Stimulated activated naive CD8-positive, alpha-beta T cell treated with anti-CD3 and anti-CD28 coated beads, Interleukin-15, Interleukin-2, amounts not matched to agents 100 ng/mL and 50 ng/mL, for 24 hours (primary cell): Measurements from ENCODE around the gene GRID2.

Experiments used
- H3K27ac Mint-ChIP-seq: one replicate; pipeline ENCODE4 v1.8.0; 2021; ENCODE audit warnings: mild to moderate bottlenecking, mixed read lengths
- H3K27me3 Mint-ChIP-seq: one replicate; pipeline ENCODE4 v1.8.0; 2021; ENCODE audit warnings: mixed read lengths
- H3K36me3 Mint-ChIP-seq: one replicate; pipeline ENCODE4 v1.8.0; 2021; ENCODE audit warnings: low read depth, mixed read lengths
- H3K4me1 Mint-ChIP-seq: one replicate; pipeline ENCODE4 v1.8.0; 2021; ENCODE audit warnings: low read depth, mixed read lengths
- H3K4me3 Mint-ChIP-seq: one replicate; pipeline ENCODE4 v1.8.0; 2021; ENCODE audit warnings: mild to moderate bottlenecking, mixed read lengths
- H3K9me3 Mint-ChIP-seq: one replicate; pipeline ENCODE4 v1.8.0; 2021; ENCODE audit warnings: mixed read lengths

The GRID2 gene

DNA sequence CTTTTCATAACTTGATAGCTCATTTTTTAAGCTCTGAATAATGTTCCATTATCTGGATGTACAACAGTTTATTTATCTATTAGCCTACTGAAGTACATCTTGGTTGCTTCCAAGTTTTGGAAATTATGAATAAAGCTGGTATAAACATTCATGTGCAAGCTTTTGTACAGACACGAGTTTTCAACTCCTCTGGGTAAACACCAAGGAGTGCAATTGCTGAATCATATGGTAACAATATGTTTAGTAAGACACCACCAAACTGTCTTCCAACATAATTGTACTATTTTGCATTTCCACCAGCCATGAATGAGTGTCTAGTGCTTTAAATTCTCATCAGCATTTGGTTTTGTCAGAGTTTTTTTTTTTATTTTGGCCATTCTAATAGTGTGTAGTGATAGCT, 1258.1 kb downstream of the GRID2 start:
- Mint-ChIP-seq H3K27me3 (no peaks in the 10 kb centered on the region), H3K4me3 (no peak overlapping the region), H3K27ac (no peak overlapping the region), H3K4me1 (no peaks in the 10 kb centered on the region), H3K36me3 (no peaks in the 10 kb centered on the region), H3K9me3 (peaks cover 12% of the 10 kb centered on the region)

DNA sequence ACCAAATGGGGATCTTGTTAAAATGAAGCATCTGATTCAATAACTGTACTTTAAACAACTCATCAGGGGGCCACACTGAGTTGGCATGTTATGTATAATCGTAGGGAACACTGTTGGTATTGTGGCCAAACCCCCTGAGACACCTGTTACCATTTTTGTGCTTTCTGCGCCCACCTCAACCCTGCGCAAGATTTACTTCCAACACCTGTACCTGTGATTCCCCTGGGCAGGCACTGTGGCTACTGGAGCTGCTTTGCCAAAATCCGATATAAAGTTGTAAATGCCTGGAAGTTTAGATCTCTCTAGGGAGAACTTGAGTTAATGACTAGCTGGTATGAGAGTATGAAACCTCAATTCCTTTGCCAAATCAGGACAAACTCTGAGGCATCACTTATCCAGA, 1265.0 kb downstream of the GRID2 start:
- H3K27me3 Mint-ChIP-seq, result no peaks in the 10 kb centered on the region
- H3K4me3 Mint-ChIP-seq, result no peak overlapping the region
- no peaks in the 10 kb centered on the region for H3K9me3 Mint-ChIP-seq
- H3K27ac Mint-ChIP-seq, result no peak overlapping the region
- no peaks in the 10 kb centered on the region for H3K4me1 Mint-ChIP-seq
- H3K36me3 Mint-ChIP-seq, result no peaks in the 10 kb centered on the region

DNA sequence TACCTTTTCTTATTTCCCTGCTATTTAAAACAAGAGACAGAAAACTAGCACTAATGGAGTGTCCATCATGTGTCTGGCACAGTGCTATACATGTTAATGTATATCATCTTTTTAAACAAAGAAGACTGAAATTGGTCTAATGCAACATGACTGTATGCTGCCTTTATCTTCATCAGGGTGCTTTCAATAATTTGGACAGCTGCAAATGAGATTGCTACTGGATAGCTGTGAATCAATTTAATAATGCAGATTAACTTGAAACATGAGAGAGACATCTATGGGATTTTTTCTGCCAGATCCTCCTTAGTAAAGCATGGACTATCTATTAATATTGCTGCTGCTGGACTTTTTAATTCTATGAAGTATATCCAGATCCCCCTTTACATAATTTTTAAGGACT, 1269.5 kb downstream of the GRID2 start:
- H3K27me3 Mint-ChIP-seq, result no peaks in the 10 kb centered on the region
- H3K9me3 Mint-ChIP-seq, result no peaks in the 10 kb centered on the region
- no peaks in the 10 kb centered on the region for H3K36me3 Mint-ChIP-seq
- H3K4me3 Mint-ChIP-seq, result no peak overlapping the region
- H3K27ac Mint-ChIP-seq, result no peak overlapping the region
- no peaks in the 10 kb centered on the region for H3K4me1 Mint-ChIP-seq

DNA sequence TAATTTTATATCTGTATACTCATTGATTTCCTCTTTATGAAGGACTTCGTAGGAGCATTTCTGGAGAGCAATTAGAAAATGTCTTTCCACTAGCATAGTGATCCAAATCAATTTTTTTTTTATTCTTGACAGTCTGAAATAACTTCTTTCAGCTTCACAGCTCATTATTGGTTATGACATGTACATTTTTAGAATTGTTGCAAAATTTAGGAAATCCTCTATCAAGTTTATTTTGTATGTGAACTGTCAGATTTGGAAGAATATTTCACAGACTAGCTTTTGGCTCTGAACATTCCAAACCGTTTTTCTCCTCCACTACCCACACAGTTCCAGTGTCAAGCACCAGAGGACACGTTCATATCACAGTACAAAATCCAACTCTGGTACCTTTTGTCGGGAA, 1275.2 kb downstream of the GRID2 start:
- Mint-ChIP-seq H3K4me1 (no peaks in the 10 kb centered on the region), H3K27me3 (no peaks in the 10 kb centered on the region), H3K27ac (no peak overlapping the region), H3K36me3 (no peaks in the 10 kb centered on the region), H3K4me3 (no peak overlapping the region), H3K9me3 (peaks cover 8% of the 10 kb centered on the region)

DNA sequence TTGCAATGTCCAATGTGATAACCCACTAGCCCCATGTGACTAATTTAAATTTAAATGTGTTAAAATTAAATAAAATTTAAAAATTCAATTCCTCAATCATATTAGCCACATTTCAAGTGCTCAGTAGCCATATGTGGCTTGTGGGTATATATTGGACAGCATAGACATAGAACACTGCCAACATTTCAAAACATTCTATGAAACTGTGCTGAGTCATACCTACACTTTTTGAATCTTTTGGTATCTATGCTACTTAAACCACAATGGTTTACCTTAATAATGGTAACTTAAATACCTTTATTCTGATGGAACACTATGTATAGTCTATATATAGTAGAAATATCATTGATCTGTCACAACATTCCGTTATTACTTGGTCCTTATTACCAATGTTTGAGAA, 1301.4 kb downstream of the GRID2 start:
- Mint-ChIP-seq H3K36me3 (no peaks in the 10 kb centered on the region), H3K4me1 (no peaks in the 10 kb centered on the region), H3K4me3 (no peak overlapping the region), H3K27ac (no peak overlapping the region), H3K27me3 (no peaks in the 10 kb centered on the region), H3K9me3 (peaks cover 22% of the 10 kb centered on the region)

DNA sequence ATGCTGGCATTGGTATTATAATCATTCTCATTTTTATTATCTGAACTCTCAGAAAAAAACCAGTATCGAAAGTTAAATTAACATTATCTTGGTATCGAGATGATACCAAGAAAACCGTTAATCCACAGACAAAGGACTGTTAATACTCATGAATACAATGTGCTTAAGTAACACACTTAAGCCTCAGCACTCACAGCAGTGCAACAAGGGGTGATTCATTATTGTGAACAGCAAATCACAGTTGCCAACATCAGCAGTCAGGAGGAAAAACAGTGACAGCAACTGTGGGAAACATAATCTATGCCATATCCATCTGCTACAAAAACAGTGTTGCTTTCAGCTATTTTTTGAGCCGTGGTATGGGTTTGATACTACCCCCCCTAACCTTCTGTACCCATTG, 1313.8 kb downstream of the GRID2 start:
- Mint-ChIP-seq H3K36me3 (no peaks in the 10 kb centered on the region), H3K4me1 (no peaks in the 10 kb centered on the region), H3K27me3 (no peaks in the 10 kb centered on the region), H3K27ac (no peak overlapping the region), H3K9me3 (peaks cover 10% of the 10 kb centered on the region), H3K4me3 (no peak overlapping the region)

DNA sequence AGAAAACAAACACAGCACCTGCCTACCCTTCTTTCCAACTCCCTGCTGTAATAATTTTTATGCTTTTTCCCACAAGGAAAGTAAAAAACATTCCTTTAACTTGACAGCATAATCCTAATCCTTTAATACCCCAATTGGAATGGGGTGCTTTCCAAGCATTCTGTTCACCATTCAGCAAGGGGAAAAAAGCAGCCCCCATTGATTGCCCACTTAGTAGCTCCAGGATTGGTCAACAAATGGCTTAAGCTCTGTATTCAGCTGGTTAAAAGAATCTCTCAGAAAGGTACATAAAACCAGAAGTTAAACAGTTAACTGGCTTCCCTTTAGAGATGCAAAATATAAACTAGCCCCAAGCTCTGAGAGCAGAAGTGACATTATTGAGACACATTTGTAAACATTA, 1330.0 kb downstream of the GRID2 start:
- H3K4me1 Mint-ChIP-seq, result no peaks in the 10 kb centered on the region
- no peaks in the 10 kb centered on the region for H3K27me3 Mint-ChIP-seq
- H3K9me3 Mint-ChIP-seq, result peaks cover 3% of the 10 kb centered on the region
- no peak overlapping the region for H3K27ac Mint-ChIP-seq
- no peaks in the 10 kb centered on the region for H3K36me3 Mint-ChIP-seq
- H3K4me3 Mint-ChIP-seq, result no peak overlapping the region

DNA sequence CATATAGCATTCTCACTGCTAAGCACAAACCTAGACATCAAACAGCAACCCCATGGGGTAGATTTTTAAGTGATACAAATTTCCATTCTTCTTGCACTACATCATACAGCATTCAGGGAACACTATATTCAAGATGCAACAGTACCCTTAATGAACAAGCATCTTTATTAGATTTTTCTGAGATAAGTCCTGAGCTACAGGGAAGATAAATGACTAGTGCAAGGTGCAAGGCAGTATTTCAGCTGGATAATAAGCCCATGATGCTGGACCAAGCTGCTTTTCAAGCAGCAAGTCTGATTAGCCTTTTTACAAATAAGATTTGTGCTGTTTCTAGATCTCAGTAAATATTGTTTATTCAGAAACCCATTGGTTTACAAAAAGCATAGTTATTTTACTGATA, 1332.2 kb downstream of the GRID2 start:
- H3K36me3 Mint-ChIP-seq, result no peaks in the 10 kb centered on the region
- peaks cover 3% of the 10 kb centered on the region for H3K9me3 Mint-ChIP-seq
- H3K4me3 Mint-ChIP-seq, result no peak overlapping the region
- no peak overlapping the region for H3K27ac Mint-ChIP-seq
- no peaks in the 10 kb centered on the region for H3K4me1 Mint-ChIP-seq
- H3K27me3 Mint-ChIP-seq, result no peaks in the 10 kb centered on the region

DNA sequence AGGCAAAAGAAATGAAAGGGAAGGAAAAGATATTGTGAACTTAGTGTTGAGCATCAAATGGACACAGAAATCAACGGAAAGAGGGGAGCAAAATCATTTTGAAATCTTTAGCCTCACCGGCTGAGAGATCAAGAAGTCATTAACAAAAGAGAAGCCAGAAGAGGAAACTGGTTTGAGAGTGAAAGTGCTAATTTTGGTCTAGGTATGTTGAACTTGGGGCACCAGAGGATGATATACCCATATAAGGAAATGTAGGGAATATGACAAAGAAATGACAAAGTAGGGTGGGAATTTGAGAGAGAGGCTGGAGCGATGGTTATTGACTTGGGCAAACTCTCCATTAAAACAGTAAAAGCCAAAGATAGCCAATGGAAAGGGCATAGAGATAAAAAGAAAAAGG, 1341.4 kb downstream of the GRID2 start:
- H3K27me3 Mint-ChIP-seq, result no peaks in the 10 kb centered on the region

DNA sequence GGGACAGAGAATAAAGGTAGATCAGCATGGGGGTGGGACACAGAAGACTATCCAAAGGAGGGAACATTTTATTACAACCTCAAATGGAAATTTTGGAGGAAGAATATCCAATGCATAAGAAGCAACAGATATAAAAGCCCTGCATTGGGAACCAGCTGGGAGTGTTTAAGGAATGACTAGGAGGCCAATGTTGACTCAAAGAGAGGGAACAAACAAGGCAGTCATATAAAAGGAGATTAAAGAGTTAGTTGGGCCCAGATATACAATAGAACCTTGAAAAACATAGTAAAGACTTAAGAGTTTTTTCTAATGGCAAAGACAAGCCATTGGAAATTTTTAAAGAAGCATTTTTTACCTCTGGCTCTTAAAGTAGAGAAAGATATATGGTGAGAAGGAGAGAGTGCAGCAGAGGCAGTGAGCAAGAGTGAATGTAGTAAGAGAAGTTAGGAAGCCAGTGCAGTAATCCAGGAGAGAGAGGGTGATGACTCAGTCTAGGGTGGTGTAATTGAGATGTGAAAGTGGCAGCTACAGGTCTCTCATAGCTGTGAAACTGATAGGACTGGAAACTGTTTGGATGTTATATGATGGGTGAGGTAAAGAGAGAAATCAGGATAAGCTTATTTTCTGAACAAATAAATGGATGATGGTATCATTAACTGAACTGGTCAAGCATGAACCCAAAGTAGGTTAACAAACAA, 1342.6 kb downstream of the GRID2 start:
- Mint-ChIP-seq H3K27ac (no peak overlapping the region), H3K4me1 (no peaks in the 10 kb centered on the region), H3K36me3 (no peaks in the 10 kb centered on the region), H3K27me3 (no peaks in the 10 kb centered on the region), H3K9me3 (peaks cover 5% of the 10 kb centered on the region), H3K4me3 (no peak overlapping the region)

More for the DNA sequence above, 1341.4 kb downstream of the GRID2 start:
- peaks cover 5% of the 10 kb centered on the region for H3K9me3 Mint-ChIP-seq
- H3K36me3 Mint-ChIP-seq, result no peaks in the 10 kb centered on the region
- H3K27ac Mint-ChIP-seq, result no peak overlapping the region
- no peaks in the 10 kb centered on the region for H3K4me1 Mint-ChIP-seq
- H3K4me3 Mint-ChIP-seq, result no peak overlapping the region

DNA sequence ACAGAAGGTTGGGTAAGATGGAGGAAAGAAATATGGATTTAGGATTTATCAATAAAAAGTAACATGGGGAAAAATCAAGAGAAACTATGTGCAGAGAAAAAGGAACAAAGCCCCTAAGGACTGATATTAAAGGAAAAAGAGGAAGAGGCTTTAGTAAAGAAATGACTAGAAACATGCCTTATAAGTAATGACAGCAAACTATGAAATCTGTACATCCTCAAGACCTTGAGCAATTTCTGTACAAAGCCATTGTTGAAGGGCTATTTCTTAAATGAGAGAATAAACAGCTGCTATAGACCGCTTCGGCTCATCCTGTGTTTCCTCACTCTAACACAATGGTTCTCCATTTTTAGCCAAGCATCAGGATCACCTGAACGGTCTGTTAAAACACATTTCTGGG, 1344.5 kb downstream of the GRID2 start:
- H3K27me3 Mint-ChIP-seq, result no peaks in the 10 kb centered on the region
- H3K9me3 Mint-ChIP-seq, result peaks cover 5% of the 10 kb centered on the region
- no peaks in the 10 kb centered on the region for H3K36me3 Mint-ChIP-seq
- no peak overlapping the region for H3K4me3 Mint-ChIP-seq
- no peak overlapping the region for H3K27ac Mint-ChIP-seq
- H3K4me1 Mint-ChIP-seq, result no peaks in the 10 kb centered on the region

DNA sequence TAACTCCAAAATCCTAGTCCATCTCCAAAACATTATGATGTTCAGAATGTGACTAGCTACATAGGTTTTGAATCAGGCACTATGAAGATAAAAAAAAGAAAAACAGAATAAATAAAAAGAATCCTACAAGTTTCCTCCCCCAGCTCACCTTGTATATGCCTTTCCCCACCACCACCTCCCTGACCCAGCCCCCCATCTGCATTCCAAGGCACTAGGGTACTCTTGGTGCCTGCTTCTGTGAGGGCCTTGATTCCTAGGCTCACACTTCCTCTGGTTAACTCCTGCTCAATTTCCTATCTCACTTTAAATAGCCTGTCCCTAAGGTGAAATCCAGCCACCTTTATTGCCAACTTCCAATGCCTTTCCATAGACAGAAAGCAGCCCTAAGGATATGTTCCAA, 1346.1 kb downstream of the GRID2 start:
- Mint-ChIP-seq H3K36me3 (no peaks in the 10 kb centered on the region), H3K4me1 (no peaks in the 10 kb centered on the region), H3K4me3 (no peak overlapping the region)

DNA sequence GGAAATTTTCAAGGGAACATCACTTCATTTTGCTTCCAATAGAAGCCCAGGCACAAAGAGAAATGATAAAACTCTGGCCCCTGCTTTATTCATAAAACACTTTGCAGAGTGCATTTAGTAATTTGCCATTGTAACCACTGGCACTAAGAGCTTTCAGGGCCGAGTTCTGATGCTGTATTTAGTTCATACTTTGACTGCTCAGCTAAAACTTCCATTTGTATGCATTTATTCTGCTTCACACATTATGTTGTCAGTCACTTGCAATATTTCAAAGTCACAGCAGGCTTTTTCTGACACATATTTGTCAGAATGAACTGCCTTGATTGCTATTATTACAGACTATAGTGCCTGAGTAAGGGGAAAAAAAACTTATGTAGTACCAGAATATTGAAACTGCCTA, 1350.4 kb downstream of the GRID2 start:
- H3K9me3 Mint-ChIP-seq, result no peaks in the 10 kb centered on the region
- no peak overlapping the region for H3K4me3 Mint-ChIP-seq
- no peaks in the 10 kb centered on the region for H3K4me1 Mint-ChIP-seq
- H3K36me3 Mint-ChIP-seq, result no peaks in the 10 kb centered on the region
- H3K27me3 Mint-ChIP-seq, result no peaks in the 10 kb centered on the region
- no peak overlapping the region for H3K27ac Mint-ChIP-seq

More for the DNA sequence above, 1346.1 kb downstream of the GRID2 start:
- no peak overlapping the region for H3K27ac Mint-ChIP-seq
- H3K9me3 Mint-ChIP-seq, result peaks cover 5% of the 10 kb centered on the region
- H3K27me3 Mint-ChIP-seq, result no peaks in the 10 kb centered on the region

DNA sequence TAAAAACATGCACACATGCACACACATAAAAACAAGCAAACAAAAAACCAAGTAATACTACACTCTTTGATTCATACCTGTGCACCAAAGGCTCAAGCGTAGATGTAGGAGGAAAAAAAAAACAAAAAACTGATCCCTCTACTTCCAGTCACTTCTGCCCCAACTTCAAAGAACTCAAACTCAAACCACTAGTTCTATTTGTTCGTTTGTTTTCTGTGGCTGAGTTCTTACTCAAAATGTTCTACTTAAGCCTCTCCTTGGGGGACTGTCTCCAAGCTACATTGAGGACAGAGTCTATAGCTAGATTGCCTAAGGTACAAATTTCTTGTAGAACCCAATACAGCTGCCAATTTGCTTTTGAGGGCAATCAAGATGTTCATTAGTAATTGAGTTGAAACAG, 1353.8 kb downstream of the GRID2 start:
- Mint-ChIP-seq H3K27me3 (no peaks in the 10 kb centered on the region), H3K27ac (no peak overlapping the region), H3K4me1 (no peaks in the 10 kb centered on the region), H3K36me3 (no peaks in the 10 kb centered on the region), H3K4me3 (no peak overlapping the region), H3K9me3 (no peaks in the 10 kb centered on the region)

DNA sequence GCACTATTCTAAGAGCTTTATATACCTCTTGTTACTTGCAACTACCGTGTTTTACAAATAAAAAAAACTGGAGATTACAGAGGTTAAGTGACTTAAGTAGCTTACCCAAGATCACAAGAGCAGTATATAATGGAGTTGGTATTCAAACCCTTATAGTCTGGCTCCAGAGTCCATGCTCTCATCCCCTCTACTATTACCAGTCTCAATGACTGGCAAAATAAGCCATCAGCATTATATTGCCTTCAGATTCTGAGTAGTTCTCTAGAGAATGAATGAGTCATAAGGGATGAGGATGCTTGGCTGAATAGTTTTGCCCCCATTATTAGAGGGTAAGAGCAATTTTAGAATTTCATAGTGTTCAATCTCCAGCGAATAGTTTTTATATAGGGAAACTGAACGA, 1354.7 kb downstream of the GRID2 start:
- Mint-ChIP-seq H3K4me1 (no peaks in the 10 kb centered on the region), H3K27ac (no peak overlapping the region), H3K36me3 (no peaks in the 10 kb centered on the region), H3K27me3 (no peaks in the 10 kb centered on the region), H3K9me3 (no peaks in the 10 kb centered on the region), H3K4me3 (no peak overlapping the region)

DNA sequence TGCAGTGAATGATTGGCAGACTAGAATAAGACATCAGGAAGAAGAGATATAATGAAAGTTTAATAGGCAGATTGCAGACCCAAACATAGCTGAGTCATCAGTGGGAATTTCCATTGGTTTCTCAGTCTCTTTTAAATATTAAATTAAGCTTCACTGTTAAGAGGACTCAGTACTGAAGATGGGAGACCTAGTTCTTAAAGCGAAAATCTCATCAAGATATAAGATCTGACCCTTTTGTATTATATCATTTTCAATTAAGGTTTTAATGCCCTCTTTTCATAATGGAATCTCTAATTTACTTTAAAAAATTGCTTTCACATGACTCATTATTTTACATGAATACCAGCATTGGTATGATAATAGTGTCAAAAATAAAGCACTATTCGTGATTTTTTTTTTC, 1355.9 kb downstream of the GRID2 start:
- Mint-ChIP-seq H3K36me3 (no peaks in the 10 kb centered on the region), H3K9me3 (no peaks in the 10 kb centered on the region), H3K27ac (no peak overlapping the region)

More for the DNA sequence above, 1355.9 kb downstream of the GRID2 start:
- no peaks in the 10 kb centered on the region for H3K27me3 Mint-ChIP-seq
- H3K4me1 Mint-ChIP-seq, result no peaks in the 10 kb centered on the region
- no peak overlapping the region for H3K4me3 Mint-ChIP-seq
